Spleen (tissue), 7 donors: ENCODE measurements around the gene ZCCHC10.

Source experiments
- CTCF ChIP-seq, 11 experiments: fragments of 200-600 bp in 7 of 11; fragments of 450-650 bp in 4 of 11; sonication (generic) in 4 of 11; IDR thresholded peaks in 8 of 11; conservative IDR thresholded peaks in 3 of 11; 1 replicate in 7 of 11; 2 replicates in 4 of 11; pipeline versions ENCODE4 v1.4.0 to v1.8.0; 2016 to 2021; ENCODE audit warnings: antibody characterized with exemption in 11 of 11, inconsistent platforms in 4 of 11, mild to moderate bottlenecking in 1 of 11
- POLR2AphosphoS5 ChIP-seq, 3 donors: sonication (generic); formaldehyde crosslinking; IDR thresholded peaks; one replicate each; pipeline ENCODE4 v1.5.1; 2017; ENCODE audit warnings: antibody characterized with exemption in 3 of 3
- donor health status: DM: no; HTN: no; CAD: no; lungs with moderate emphysema.
- donor health status: DM: no; HTN: no; CAD: no.
- donor health status: DM: no; HTN: no; CAD: no.

GRCh38 chr5:132999246-132999645 lies 27.1 kb downstream of the ZCCHC10 start:
- TF ChIP-seq CTCF (IDR thresholded peaks at IDR 0.05 in 8 of 11, conservative IDR thresholded peaks at IDR 0.05 in 3 of 11), result no peak
- no peak for TF ChIP-seq POLR2AphosphoS5 (IDR thresholded peaks at IDR 0.05)
